Panc1 (cell line): Measurements from ENCODE around the gene OTULIN.
A peak's percentile ranks its signal among the peaks of the same experiment; 100 is the strongest.

Experiments
- CTCF ChIP-seq: fragments of 450-650 bp; IDR thresholded peaks from 2 replicates; pipeline ENCODE4 v1.5.1; 2017; ENCODE audit warnings: mild to moderate bottlenecking
- POLR2AphosphoS5 ChIP-seq: IDR thresholded peaks from 2 replicates; pipeline ENCODE4 v1.6.1; 2012; ENCODE audit warnings: mild to moderate bottlenecking, low read depth, low read length, moderate library complexity
- SIN3A ChIP-seq: IDR thresholded peaks from 2 replicates; pipeline ENCODE4 v1.6.1; 2012; ENCODE audit warnings: low read depth, mild to moderate bottlenecking, low read length, moderate library complexity, borderline replicate concordance; ENCODE audit not compliant: insufficient read depth
- TCF7L2 ChIP-seq: IDR thresholded peaks from 2 replicates; pipeline ENCODE4 v1.6.1; 2011; ENCODE audit warnings: mild to moderate bottlenecking, low read depth, low read length, inconsistent platforms

- TF ChIP-seq CTCF (peak; percentile 96), TCF7L2 (no peak), SIN3A (no peak), POLR2AphosphoS5 (no peak)
Measured at GRCh38 chr5:14727428-14727865, 62.9 kb downstream of the OTULIN start.
